Pons (tissue), 1 donor: ENCODE measurements around the gene LCOR.

Experiments used
- DNase-seq: peaks from one replicate; pipeline ENCODE4 v3.0.0-alpha.2; 2016; ENCODE audit warnings: low spot score

LCOR gene

GRCh38 chr10:96890172-96890513, 58.0 kb downstream of the LCOR start:
- no peak for DNase-seq

DNA sequence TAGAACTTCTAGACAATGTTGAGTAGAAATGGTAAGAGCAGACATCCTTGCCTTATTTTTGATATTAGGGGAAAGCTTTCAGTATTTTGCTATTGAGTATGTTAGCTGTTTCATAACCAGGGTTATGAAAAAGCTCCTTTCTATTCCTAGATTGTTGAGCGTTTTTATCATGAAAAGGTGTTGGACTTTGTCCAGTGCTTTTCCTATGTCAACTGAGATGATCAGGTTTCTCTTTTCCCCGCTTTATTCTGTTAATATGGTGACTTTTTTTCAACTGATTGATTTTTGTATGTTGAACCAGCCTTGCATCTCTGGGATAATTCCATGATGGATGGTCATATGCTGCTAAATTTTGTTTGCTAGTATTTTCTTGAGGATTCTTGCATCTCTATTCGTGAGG, 58.5 kb downstream of the LCOR start:
- no peak for DNase-seq

DNA sequence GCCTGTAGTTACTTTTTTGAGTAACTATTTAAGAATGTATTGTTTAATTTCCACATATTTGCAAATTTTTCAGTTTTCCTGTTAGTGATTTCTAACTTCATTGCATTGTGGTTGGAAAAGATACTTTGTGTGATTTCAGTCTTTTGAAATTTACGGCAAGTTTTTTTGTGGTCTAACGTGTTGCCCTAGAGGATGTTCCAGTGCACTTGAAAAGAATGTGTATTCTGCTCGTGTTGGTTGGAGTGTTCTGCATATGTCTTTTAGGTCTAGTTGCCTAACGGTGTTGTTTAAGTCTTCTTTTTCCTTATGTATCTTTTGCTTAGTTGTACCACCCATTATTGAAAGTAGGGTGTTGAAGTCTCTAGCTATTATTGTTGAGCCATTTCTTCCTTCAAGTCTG, 59.7 kb downstream of the LCOR start:
- no peak for DNase-seq

DNA sequence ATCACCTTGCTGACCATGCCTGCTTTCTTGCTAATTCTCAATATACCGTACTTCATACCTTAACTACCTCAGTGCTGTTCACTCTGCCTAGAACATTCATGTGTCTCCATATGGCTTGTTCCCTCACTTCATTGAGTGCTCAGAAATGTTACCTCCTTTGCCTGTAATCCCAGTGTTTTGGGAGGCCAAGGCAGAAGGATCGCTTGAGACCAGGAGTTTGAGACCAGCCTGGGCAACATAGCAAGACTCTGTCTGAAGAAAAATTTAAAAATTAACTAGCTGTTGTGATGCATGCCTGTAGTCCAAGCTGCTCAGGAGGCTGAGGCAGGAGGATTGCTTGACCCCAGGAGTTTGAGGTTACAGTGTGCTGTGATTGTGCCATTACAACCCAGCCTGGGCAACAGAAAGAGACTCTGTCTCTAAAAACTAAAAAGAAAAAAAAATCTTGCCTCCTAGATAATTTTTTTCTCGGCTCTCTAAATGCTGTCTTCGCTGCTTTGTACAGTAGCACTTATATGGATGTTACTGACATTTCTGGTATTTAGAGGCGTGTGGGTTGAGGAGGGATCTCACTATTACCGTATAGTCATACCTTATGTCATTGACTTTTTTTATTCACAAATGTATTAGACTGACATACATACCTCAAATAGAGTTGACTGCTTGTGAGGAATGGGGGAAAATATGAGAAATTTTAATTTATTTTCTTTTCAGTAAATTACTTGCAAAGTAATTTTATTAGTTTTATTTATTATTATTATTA, 63.7 kb downstream of the LCOR start:
- no peak for DNase-seq

GRCh38 chr10:96896884-96897589, 64.9 kb downstream of the LCOR start:
- no peak for DNase-seq

GRCh38 chr10:96902117-96902516, 70.0 kb downstream of the LCOR start:
- no peak for DNase-seq

- no peak for DNase-seq
Observed at GRCh38 chr10:96902731-96903358, 70.7 kb downstream of the LCOR start.

GRCh38 chr10:96904648-96905047, 72.5 kb downstream of the LCOR start:
- no peak for DNase-seq

DNA sequence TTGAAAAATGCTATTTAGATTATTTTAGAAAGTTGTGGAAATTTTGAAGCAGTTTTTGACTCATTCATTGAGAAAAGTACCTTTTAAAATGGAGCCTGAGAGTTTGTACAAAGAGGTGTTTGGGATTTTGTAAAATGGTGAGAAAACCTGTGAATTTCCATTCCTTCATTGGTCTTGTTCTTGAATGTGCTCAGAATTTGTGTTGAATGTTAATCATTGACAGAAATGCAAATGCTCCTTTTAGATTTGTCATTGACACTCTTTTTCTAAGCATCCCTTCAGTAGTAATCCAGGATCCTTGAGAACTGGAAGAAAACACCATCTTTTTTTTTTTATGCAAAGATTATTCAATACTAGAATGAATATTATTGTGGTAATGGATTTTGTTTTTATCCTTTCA, 74.8 kb downstream of the LCOR start:
- no peak for DNase-seq

DNA sequence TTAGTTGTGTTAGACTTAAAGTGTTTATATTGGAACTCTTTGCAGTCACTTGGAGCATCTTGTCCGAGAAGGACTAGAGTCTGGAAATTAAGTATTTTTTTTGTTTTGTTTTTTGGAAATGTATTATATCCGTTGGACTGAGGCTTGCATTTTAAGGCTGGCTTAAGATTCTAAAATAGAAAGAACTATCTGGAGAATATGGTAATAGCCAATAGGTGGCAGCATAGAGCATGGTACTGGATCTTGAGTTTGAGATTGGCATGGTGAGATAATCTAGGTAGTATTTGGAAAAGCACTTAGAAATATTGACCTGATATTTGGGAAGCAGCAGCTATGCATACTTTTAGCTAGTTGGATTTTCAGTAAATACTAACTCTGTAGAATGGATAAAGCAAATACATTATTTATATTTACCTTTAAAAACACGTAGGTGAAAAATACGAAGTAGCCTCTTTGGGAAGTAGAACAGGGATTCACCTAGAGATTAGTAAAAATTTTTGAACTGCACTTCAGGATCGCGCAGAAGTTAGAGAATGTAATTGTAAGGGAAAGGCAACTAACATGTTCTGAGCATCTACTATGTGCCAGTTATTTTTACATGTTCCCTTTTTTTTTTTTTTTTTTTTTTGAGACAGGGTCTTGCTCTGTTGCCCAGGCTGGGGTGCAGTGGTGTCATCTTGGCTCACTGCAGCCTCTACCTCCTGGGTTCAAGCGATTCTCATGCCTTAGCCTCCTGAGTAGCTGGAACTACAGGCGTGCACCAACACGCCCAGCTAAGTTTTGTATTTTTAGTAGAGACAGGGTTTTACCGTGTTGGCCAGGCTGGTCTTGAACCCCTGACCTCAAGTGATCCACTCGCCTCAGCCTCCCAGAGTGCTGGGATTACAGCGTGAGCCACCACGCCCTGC, 78.6 kb downstream of the LCOR start:
- DNase-seq, result peak; percentile 62

DNA sequence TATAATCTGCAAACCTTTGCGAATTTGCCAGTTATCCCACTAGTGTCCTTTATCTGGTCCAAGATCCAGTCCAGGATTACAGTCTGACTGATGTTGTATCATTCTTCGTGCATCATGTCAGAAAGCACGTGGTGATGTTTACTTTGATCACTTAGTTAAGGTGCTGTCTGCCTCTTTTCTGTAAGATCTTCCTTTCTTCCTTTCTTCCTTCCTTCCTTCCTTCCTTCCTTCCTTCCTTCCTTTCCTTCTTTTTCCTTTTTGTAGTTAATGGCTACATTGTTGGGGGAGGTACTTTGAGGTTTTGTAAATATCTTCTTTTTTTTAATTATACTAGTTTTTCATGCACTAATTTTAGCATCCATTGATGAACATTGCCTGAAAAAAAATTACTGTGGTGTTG, 80.3 kb downstream of the LCOR start:
- DNase-seq, result no peak

- DNase-seq, result no peak
Observed at GRCh38 chr10:96913906-96914305, 81.8 kb downstream of the LCOR start.

GRCh38 chr10:96917628-96918027, 85.5 kb downstream of the LCOR start:
- no peak for DNase-seq

DNA sequence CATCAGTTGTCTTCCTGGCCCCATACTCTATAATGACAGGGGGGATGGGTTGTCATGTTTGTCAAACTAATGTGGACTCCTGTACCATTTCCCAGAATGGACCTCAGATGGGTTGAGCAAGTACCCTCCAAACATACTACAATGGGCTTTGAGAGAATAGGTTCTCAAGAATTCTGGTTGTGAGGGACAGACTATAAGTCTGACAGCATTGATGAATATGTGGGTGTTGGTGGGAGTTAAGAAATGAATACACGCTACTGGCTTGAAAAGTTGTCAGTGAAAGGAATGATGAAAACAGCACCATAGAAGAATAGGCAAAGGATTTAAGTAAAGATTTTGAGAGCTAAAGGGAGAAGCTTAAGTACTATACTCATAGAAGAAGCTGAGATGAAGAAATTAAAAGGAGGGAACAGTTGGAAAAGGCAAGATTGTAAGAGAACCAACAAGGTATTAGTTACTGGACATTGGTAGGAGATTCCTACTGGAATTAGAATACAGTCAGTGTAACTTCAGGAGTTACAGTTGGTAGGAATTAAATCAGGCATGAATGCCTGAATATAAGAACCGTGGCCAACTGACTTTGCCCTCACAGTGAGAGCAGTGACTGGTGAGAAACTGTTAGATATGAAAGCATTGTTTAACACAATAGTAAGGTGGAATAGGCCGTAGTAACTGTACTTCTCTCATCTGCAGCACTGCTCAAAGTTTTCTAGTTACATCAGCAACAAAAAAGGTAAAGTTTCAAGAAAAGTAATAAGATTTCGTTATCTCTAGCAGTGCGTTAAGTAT, 86.3 kb downstream of the LCOR start:
- no peak for DNase-seq

- DNase-seq, result no peak
Observed at GRCh38 chr10:96919785-96920430, 87.8 kb downstream of the LCOR start.

DNA sequence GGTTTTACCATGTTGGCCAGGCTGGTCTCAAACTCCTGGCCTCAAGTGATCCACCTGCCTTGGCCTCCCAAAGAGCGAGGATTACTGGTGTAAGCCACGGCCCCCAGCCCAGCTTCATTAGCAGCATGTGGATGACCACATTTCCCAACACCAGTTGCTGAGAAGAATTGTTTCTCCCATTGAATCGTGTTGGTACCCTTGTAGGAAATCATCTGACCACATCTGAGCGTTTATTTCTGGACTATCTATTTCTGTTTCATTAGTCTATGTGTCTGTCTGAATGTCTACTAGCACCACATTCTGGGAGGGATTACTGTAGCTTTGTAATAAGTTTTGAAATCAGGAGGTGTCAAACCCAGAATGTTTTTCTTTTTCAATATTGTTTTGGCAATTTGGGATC, 89.6 kb downstream of the LCOR start:
- no peak for DNase-seq

DNA sequence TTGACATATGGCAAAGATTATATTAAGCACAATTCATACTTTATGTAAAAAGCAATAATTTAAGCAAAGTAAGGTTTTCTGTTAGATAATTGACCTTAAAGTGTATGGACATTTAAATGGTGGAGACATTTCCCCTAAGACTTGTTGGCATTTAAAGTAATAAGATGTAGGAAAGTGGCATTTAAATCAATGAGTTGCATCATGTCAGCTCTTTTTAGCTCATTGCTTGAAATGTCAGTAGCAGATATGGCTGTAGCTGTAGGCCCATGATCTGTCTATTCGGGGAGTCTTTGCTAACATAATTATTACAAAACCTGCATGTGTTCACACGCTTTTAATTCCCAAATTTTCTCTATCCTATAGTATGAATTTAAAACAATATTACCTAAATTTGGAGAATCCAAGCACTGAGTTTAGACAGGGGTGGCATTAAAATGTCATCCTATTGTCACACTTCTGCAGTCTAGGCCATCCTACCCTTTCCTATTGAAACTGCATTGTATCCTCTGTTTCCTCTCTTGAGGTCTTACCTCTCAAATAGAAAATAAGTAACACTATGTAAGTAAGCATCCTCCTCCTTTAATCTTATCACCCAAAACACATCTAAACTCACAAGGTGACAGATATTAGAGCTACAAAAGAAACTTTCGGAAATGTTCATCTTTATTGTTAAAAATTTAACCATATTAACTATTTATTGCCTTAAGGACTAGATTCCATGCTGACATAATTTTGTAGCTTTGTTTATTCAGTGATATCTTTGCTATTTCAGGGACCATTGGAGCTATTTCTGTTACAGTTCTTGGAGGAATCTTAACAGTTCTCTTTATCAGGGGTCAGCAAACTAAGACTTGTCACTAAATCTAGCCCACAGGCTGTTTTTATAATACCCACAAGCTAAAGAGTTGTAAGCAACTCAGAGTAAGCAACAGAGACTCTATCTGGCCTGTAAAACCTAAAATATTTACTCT, 91.2 kb downstream of the LCOR start:
- no peak for DNase-seq

GRCh38 chr10:96924861-96925260, 92.8 kb downstream of the LCOR start:
- no peak for DNase-seq

DNA sequence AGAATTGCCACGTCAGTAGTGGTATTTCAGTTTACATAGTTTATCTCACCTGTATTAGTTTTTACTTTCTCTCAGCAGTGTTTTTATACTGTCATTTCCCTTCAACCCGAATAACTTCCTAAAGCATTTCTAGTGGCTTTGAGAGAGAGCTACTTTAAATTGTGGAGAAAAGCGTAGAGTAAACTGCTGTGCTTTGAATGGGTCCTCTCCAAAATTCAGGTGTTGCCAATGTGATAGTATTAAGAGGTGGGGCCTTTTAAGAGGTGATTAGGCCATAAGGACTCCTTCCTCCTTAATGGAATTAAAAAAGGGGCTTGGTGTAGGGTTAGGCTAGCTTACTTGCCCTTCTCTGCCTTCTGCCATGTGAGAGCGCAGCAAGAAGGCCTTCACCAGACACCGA, 98.4 kb downstream of the LCOR start:
- no peak for DNase-seq

DNA sequence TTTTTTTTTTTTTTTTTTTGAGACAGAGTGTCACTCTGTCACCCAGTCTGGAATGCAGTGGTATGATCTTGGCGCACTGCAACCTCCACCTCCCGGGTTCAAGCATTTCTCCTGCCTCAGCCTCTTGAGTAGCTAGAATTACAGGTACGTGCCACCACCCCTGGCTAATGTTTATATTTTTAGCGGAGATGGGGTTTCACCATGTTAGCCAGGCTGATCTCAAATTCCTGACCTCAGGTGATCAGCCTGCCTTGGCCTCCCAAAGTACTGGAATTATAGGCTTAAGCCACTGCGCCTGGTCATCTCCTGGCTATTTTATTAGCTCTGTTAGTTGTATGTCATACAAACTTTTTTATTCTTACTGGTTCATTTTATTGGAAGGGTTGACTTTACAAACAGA, 103.0 kb downstream of the LCOR start:
- DNase-seq, result no peak
